ENCODE measurements around the gene ZPBP. TPM values are rescaled to one million over a fixed set of nuclear protein-coding genes. Genes with fewer than 3 reads are reported as not detected.
"Not testable (repeated sequence)": the region's sequence is repeated elsewhere in the genome, so short reads cannot be mapped to it uniquely, and the experiment has no call there.

The ZPBP gene
- total RNA-seq, 1 donor from 2014 or later, result not detected

DNA sequence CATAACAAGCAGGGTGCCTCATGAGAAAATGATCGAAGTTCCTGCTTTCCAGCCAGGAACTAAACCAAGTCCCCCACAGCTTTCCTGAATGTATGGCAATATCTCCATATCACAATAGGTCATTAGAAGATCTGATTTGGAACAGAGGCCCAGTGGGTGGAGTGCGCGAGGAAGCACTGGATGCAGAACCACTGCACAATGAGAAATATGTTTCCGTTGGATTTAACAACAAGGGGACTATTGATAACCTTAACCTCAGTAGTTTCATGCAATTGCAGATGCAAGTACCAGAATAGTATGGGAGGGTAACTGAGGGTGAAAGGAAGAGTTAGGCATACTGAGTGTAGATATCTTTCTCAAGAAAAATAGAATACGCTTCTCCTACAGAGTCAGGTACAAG is 45.3 kb downstream of the ZPBP start:
- intact Hi-C loops (cut with micrococcal nuclease), result no loop called here

DNA sequence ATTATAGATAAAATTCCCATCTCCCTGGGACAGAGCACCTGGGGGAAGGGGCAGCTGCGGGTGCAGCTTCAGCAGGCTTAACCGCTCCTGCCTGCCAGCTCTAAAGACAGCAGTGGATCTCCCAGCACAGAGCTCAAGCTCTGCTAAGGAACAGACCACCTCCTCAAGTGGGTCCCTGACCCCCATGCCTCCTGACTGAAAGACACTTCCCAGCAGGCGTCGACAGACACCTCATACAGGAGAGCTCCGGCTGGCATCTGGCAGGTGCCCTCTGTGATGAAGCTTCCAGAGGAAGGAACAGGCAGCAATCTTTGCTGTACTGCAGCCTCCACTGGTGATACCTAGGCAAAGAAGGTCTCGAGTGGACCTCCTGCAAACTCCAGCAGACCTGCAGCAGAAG is 51.9 kb downstream of the ZPBP start:
- intact Hi-C loops (cut with micrococcal nuclease), result not testable (repeated sequence)

DNA sequence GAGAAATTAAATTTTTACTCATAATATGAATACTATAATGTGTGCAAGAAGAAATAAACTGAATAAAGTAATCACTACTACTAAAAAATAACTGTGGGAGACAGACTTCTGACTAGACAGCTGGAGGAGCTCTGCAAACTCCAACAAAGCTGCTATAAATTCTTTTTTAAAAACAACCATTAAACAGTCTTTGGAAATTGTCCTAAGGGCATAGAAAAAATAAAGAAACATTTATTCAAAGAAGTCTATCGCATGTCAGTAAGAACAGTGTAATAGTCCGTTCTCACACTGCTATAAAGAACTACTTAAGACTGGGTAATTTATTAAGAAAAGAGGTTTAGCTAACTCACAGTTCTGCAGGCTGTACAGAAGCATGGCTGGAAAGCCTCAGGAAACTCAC is 56.0 kb downstream of the ZPBP start:
- intact Hi-C loops (cut with micrococcal nuclease), result no loop called here

DNA sequence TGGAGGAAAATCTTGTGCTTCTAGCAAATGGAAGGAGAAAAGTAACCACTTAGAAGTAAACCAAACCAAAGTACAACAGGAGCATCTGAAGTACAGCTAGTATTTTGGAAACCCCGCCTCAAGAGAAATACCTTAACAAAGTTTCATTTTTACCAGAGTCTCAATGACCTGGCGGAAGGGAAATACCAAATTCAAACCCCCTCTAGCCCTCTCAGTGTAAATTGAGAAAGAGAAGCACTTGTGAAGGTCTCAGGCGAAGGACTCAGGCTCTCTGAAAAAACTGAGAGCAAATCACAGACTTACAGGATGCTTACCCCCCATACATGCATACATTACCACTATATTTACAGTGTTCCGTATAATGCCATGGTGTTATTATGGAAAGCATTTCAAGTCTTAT is 70.1 kb downstream of the ZPBP start:
- intact Hi-C loops (cut with micrococcal nuclease), result no loop called here

DNA sequence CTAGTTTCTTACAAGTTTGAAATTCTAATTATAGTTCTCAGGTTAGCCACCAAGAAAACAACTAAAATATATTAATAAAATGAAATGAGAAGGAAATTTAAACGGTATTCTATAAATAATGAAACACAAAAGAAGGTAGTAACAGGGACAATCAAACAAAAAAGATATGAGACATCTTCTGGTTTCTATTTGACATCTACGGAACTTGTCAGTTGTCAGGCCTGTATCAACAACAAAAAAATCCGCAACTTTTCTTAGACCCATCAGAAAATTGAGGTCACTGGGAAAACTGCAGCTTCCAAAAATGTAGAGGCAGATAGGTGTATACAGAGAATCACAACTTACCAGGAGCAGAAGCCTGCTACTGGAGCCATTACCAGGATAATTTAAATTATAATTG is 70.6 kb downstream of the ZPBP start:
- intact Hi-C loops (cut with micrococcal nuclease), result no loop called here

GRCh38 chr7:49995681-49996080 is 97.4 kb downstream of the ZPBP start:
- intact Hi-C loops (cut with micrococcal nuclease), result no loop called here

- intact Hi-C loops (cut with micrococcal nuclease), result no loop called here
Measured at GRCh38 chr7:49986191-49986590, 106.9 kb downstream of the ZPBP start.

DNA sequence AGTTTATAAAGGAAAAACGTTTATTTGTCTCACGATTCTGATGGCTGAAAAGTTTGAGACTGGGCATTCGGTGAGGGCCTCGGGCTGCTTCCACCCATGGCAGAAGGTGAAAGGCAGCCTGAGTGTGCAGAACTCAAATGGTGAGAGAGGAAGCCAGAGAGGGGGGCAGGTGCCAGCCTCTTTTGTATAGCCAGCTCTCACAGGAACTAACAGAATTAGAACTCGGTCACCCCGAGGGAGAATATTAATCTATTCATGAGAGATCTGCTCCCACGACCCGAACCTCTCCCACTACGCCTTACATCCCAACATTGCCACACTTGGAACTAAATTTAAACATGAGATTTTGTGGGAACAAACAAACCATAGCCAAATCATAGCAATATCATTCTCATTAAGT is 112.6 kb downstream of the ZPBP start:
- intact Hi-C loops (cut with micrococcal nuclease), result no loop called here

DNA sequence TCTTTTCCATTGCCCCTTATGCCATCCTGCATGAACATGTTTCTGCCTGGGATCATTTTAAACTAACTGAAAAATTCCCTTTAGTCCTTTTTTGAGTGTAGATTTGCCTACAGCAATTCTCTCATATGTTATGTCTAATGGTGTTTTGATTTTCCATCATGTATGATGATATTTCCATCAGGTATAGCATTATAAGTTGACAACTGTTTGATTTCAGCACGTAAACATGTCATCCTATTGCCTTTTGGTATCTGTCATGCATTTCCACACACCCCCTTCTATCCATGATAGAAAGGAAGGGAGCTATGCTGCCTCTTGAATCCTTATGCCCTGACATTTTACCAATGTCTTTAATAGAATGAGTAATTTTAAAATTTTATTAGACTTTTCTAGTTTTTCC is 116.8 kb downstream of the ZPBP start:
- intact Hi-C loops (cut with micrococcal nuclease), result no loop called here

DNA sequence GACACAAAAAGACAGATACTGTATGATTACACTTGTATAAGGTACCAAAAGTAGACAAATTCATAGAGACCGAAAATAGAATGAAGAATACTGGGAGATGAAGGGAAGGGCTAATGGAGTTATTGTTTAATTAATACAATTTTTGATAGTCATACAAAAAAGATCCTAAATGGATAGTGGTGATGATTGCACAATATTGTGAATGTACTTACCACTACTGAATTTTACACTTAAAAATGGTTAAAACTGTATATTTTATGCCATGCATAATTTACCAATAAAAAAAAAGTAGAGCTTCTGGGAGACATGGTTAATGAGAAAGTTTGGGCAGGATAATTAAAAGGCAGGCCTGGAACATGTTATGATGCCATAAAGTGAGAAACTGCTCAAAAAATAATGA is 119.0 kb downstream of the ZPBP start:
- intact Hi-C loops (cut with micrococcal nuclease), result no loop called here

DNA sequence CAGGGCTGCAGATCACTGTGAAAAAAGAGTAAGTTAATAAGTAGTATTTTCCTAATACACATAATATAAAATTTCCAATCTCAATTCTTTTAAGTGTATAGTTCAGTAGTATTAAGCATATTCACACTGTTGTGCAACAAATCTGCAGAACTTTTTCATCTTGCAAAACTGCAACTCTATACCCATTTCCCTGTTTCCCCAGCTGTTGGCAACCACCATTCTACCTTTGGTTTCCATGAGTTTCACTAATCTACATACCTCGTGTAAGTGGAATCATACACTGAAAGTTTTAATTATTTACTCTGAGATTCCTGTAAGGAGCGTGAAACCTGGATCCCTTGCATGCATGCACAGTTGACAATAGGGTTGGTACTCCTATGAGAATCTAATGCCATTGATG is 155.4 kb downstream of the ZPBP start:
- intact Hi-C loops (cut with micrococcal nuclease), result no loop called here

GRCh38 chr7:49931627-49932026 is 161.4 kb downstream of the ZPBP start:
- intact Hi-C loops (cut with micrococcal nuclease), result no loop called here

- intact Hi-C loops (cut with micrococcal nuclease), result no loop called here
Measured at GRCh38 chr7:49928787-49929186, 164.3 kb downstream of the ZPBP start.

GRCh38 chr7:49927631-49928030 is 165.4 kb downstream of the ZPBP start:
- intact Hi-C loops (cut with micrococcal nuclease), result no loop called here

- intact Hi-C loops (cut with micrococcal nuclease), result no loop called here
Measured at GRCh38 chr7:49926720-49927119, 166.3 kb downstream of the ZPBP start.

- intact Hi-C loops (cut with micrococcal nuclease), result no loop called here
Measured at GRCh38 chr7:49911909-49912308, 181.1 kb downstream of the ZPBP start.

GRCh38 chr7:49894543-49894942 is 198.5 kb downstream of the ZPBP start:
- intact Hi-C loops (cut with micrococcal nuclease), result no loop called here

DNA sequence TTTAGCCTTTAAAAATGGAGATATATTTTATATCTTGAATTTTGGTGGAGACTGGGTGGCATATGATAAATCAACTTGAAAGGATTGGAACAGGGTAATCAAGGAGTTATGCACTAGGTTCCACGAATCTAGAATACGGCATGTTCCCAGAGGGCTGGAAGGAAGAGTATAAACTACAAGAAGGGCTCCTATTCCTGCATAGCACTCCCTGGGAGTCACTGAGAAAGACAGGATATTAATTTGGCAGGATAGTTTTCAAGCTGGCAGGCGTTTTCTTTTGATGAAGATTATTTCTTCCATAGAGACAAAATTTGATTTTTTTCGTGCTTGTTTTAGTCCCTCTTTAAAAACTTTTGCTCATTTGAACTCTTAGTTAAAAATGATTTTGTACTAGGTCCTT is 199.9 kb downstream of the ZPBP start:
- intact Hi-C loops (cut with micrococcal nuclease), result no loop called here

- intact Hi-C loops (cut with micrococcal nuclease), result no loop called here
Measured at GRCh38 chr7:49892481-49892880, 200.6 kb downstream of the ZPBP start.

Other genes starting within 250 kb of the ZPBP start
- gene IKZF1, start 211.5 kb upstream of the ZPBP start, total RNA-seq, result 473 and 486 TPM in 2 replicates